ENCODE data around the gene PCID2.

DNA sequence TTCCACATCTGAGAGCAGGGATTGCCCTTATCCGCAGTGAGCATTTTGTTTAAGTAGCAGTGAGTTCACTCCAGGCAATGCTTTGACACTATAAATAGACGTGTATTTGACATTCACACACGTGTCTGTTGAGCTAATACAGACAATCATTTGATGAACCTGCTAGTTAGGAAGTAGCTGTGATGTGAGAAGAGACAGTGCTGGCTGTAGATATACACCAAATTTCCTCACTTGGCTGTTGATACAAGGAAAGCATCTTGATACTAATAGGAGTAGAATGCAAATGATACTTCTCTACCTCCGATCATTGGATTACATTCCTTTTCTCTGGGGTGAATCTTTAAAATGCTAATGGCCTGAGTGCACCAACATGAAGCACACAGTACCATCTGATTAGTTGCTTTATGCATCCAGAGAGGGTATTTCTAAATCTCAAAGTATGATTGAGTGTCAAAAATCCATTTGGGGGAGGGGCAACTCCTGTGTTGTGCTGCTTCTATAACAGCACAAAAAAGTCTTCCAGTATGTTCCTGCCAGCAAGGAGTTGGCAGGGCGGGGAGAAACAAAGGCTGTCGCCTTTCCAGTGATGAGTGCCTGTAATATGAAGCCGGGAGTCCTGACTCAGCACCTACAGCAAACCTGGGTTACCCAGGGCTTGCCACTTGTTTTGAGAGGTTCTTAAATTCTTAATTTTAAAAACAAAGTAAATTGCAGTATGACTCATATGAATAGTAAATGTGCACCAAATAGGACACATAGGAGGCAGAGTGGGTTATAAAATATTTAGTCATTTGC lies 8.0 kb upstream of the PCID2 start:
- TF ChIP-seq BHLHE40 (IDR thresholded peaks at IDR 0.05; ENCODE audit: borderline replicate concordance) (no peak), ZNF384 (IDR thresholded peaks at IDR 0.05) (no peak), LEF1 (IDR thresholded peaks at IDR 0.05; ENCODE audit: borderline replicate concordance) (no peak), HDGF (IDR thresholded peaks at IDR 0.05; ENCODE audit: borderline replicate concordance) (no peak), NFRKB (IDR thresholded peaks at IDR 0.05) (no peak), FOXK2 (IDR thresholded peaks at IDR 0.05) (no peak), SP1 (IDR thresholded peaks at IDR 0.05) (no peak), ARNT (IDR thresholded peaks at IDR 0.05) (no peak), FOXA1 (IDR thresholded peaks at IDR 0.05) (no peak), PKNOX1 (IDR thresholded peaks at IDR 0.05) (no peak), FOXM1 (IDR thresholded peaks at IDR 0.05; ENCODE audit: borderline replicate concordance) (no peak), TARDBP (IDR thresholded peaks at IDR 0.05) (no peak), L3MBTL2 (conservative IDR thresholded peaks at IDR 0.05) (no peak), CTBP1 (IDR thresholded peaks at IDR 0.05; ENCODE audit: borderline replicate concordance) (no peak)

Data from HEK293T (cell line).